GM12892 (cell line): ENCODE measurements around the gene EHBP1.

Source experiments
- POLR2A ChIP-seq: IDR thresholded peaks from 2 replicates; pipeline ENCODE4 v1.6.1; 2011; ENCODE audit warnings: low read depth, low read length, control low read depth
- POLR2AphosphoS5 ChIP-seq: IDR thresholded peaks from 2 replicates; pipeline ENCODE4 v1.6.1; 2011; ENCODE audit warnings: low read depth, low read length, control low read depth
- TAF1 ChIP-seq: IDR thresholded peaks from 2 replicates; pipeline ENCODE4 v1.6.1; 2011; ENCODE audit warnings: low read depth, mild to moderate bottlenecking, control low read depth, low read length, borderline replicate concordance

- TF ChIP-seq POLR2A, result no peak
- no peak for TF ChIP-seq TAF1
- no peak for TF ChIP-seq POLR2AphosphoS5
These were observed 387.3 kb downstream of the EHBP1 start for GRCh38 chr2:63092857-63093256.
